PC-3 (cell line): Measurements from ENCODE around the gene CALCOCO2. TPM values are rescaled to one million over a fixed set of nuclear protein-coding genes. Genes with fewer than 3 reads are reported as not detected.

Source experiments
- ATAC-seq: fragments of 200-7000 bp; cut with Tn5 transposase; 2 replicates; pipeline ENCODE4 v1.9.1; 2020; ENCODE audit warnings: mild to moderate bottlenecking, moderate library complexity
- BruUV-seq: library from RNA; stranded (reverse); fragments of 400-500 nt; replicated peaks from 2 replicates; lab custom pipeline; 2021; lab: Mats Ljungman, UMichigan
- CTCF ChIA-PET: fragments of 300-600 bp; sonication (Branson Sonifier 250); formaldehyde crosslinking; loops from one replicate; lab custom pipeline; 2022; ENCODE audit warnings: antibody characterized with exemption; lab: Charles Lee
- POLR2A ChIA-PET: fragments of 300-600 bp; sonication (Branson Sonifier 250); formaldehyde crosslinking; loops from one replicate; lab custom pipeline; 2022; ENCODE audit warnings: antibody characterized with exemption; ENCODE audit not compliant: unreplicated experiment; lab: Charles Lee
- DNase-seq: peaks from one replicate; pipeline ENCODE4 v3.0.0-alpha.2; 2015
- H2AFZ ChIP-seq: fragments of 300-600 bp; sonication (generic); 2 replicates; pipeline ENCODE4 v1.6.0; 2016; ENCODE audit warnings: antibody characterized with exemption, low read length
- H3F3A ChIP-seq: fragments of 300-600 bp; sonication (generic); one replicate; pipeline ENCODE4 v1.6.0; 2017; ENCODE audit warnings: antibody characterized with exemption, low read length, control low read depth, mild to moderate bottlenecking; ENCODE audit not compliant: unreplicated experiment
- H3K27ac ChIP-seq: fragments of 300-600 bp; sonication (generic); 2 replicates; pipeline ENCODE4 v1.5.1; 2016; ENCODE audit warnings: mild to moderate bottlenecking, low read length
- H3K27me3 ChIP-seq: fragments of 300-600 bp; sonication (generic); 2 replicates; pipeline ENCODE4 v1.6.1; 2016; ENCODE audit warnings: low read length, mixed read lengths
- H3K36me3 ChIP-seq: fragments of 300-600 bp; sonication (generic); 2 replicates; pipeline ENCODE4 v1.6.1; 2016; ENCODE audit warnings: low read depth, mixed run types, low read length, mixed read lengths
- H3K4me1 ChIP-seq: fragments of 300-600 bp; sonication (generic); 2 replicates; pipeline ENCODE4 v1.5.1; 2016; ENCODE audit warnings: low read length; ENCODE audit not compliant: insufficient read depth
- H3K4me2 ChIP-seq: fragments of 300-600 bp; sonication (generic); 2 replicates; pipeline ENCODE4 v1.6.0; 2016; ENCODE audit warnings: low read length
- H3K4me3 ChIP-seq: fragments of 300-600 bp; sonication (generic); 2 replicates; pipeline ENCODE4 v1.5.1; 2016; ENCODE audit warnings: mild to moderate bottlenecking, low read length, mixed read lengths
- H3K79me2 ChIP-seq: fragments of 300-600 bp; sonication (generic); 2 replicates; pipeline ENCODE4 v1.6.1; 2017; ENCODE audit warnings: low read length, mixed read lengths
- H3K9ac ChIP-seq: fragments of 300-600 bp; sonication (generic); 2 replicates; pipeline ENCODE4 v1.6.0; 2016; ENCODE audit warnings: mild to moderate bottlenecking, low read length
- H3K9me2 ChIP-seq: fragments of 300-600 bp; sonication (generic); replicated peaks from 2 replicates; pipeline ENCODE4 v1.6.1; 2016; ENCODE audit warnings: mixed run types, low read length, mixed read lengths
- H3K9me3 ChIP-seq: fragments of 300-600 bp; sonication (generic); 2 replicates; pipeline ENCODE4 v1.6.1; 2016; ENCODE audit warnings: low read length, mixed read lengths
- H4K20me1 ChIP-seq: fragments of 300-600 bp; sonication (generic); 2 replicates; pipeline ENCODE4 v1.6.1; 2016; ENCODE audit warnings: low read length, mixed read lengths
- EZH2 ChIP-seq: fragments of 300-600 bp; sonication (generic); IDR thresholded peaks from one replicate; pipeline ENCODE4 v1.6.1; 2017; ENCODE audit warnings: antibody characterized with exemption, mild to moderate bottlenecking, low read length; ENCODE audit not compliant: unreplicated experiment
- EZH2phosphoT487 ChIP-seq: fragments of 300-600 bp; sonication (generic); IDR thresholded peaks from 2 replicates; pipeline ENCODE4 v1.6.1; 2018; ENCODE audit warnings: mild to moderate bottlenecking, antibody characterized with exemption, low read length, borderline replicate concordance
- intact Hi-C: fragments of 100-400 bp; cut with micrococcal nuclease; formaldehyde crosslinking; loops from 2 replicates; pipeline ENCODE4 v1.9.0; 2023
- total RNA-seq: library from RNA; depleted of rRNA; stranded (reverse); fragments of >200 nt; gene quantifications from 2 replicates; pipeline ENCODE4 v1.2.3, GENCODE V29; 2014
- TF ChIP-seq, protein P1 (sequence below): fragments of 300-600 bp; sonication (generic); conservative IDR thresholded peaks from 2 replicates; pipeline ENCODE4 v1.5.1; 2017; ENCODE audit warnings: antibody characterized with exemption, low read depth, mild to moderate bottlenecking, low read length

The CALCOCO2 gene
- total RNA-seq, 1 experiment from 2014 or later: 47.2 TPM

DNA sequence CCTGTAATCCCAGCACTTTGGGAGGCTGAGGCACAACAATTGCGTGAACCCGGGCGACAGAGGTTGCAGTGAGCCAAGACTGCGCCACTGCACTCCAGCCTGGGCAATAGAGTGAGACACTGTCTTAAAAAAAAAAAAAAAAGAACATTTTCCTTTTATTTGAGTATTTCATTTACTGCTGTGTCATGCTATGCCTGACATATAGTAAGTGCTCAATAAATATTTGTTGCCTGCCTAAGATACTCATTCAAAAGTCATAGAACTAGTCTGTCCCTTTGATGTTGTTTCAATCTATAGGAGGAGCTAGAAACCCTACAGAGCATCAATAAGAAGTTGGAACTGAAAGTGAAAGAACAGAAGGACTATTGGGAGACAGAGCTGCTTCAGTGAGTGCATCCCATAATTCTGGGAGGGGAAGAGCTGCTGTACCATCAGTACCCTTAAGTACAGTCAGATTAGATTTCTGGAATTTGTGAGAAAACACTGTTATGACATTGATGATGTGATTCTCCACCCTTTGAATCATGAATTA, 20.0 kb downstream of the CALCOCO2 start:
- Histone ChIP-seq H3K4me3 (no peak overlapping the region), H2AFZ (no peak overlapping the region), H3K79me2 (no peaks in the 10 kb centered on the region), H3K9ac (no peak overlapping the region), H3F3A (no peaks in the 10 kb centered on the region), H3K9me2 (no peaks in the 10 kb centered on the region), H3K36me3 (peaks cover 52% of the 10 kb centered on the region), H3K27me3 (no peaks in the 10 kb centered on the region), H3K27ac (no peak overlapping the region), H4K20me1 (no peaks in the 10 kb centered on the region), H3K9me3 (no peaks in the 10 kb centered on the region), H3K4me1 (no peaks in the 10 kb centered on the region), H3K4me2 (no peak overlapping the region)
- no TSS peak for BruUV-seq
- CTCF ChIA-PET: interaction anchor here (0.7 kb wide), 1 partner anchor 1177 kb away, joined by 6 read pairs; no protein-coding TSS in a partner anchor
- DNase-seq: no peak
- TF ChIP-seq, protein P1, sequence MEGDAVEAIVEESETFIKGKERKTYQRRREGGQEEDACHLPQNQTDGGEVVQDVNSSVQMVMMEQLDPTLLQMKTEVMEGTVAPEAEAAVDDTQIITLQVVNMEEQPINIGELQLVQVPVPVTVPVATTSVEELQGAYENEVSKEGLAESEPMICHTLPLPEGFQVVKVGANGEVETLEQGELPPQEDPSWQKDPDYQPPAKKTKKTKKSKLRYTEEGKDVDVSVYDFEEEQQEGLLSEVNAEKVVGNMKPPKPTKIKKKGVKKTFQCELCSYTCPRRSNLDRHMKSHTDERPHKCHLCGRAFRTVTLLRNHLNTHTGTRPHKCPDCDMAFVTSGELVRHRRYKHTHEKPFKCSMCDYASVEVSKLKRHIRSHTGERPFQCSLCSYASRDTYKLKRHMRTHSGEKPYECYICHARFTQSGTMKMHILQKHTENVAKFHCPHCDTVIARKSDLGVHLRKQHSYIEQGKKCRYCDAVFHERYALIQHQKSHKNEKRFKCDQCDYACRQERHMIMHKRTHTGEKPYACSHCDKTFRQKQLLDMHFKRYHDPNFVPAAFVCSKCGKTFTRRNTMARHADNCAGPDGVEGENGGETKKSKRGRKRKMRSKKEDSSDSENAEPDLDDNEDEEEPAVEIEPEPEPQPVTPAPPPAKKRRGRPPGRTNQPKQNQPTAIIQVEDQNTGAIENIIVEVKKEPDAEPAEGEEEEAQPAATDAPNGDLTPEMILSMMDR: no peak
- no peak for TF ChIP-seq EZH2
- TF ChIP-seq EZH2phosphoT487: no peak
- intact Hi-C loops: no loop called here
- POLR2A ChIA-PET: interaction anchor here (0.5 kb wide), 1 partner anchor 49 kb away, joined by 11 read pairs; no protein-coding TSS in a partner anchor
- no peak for ATAC-seq

DNA sequence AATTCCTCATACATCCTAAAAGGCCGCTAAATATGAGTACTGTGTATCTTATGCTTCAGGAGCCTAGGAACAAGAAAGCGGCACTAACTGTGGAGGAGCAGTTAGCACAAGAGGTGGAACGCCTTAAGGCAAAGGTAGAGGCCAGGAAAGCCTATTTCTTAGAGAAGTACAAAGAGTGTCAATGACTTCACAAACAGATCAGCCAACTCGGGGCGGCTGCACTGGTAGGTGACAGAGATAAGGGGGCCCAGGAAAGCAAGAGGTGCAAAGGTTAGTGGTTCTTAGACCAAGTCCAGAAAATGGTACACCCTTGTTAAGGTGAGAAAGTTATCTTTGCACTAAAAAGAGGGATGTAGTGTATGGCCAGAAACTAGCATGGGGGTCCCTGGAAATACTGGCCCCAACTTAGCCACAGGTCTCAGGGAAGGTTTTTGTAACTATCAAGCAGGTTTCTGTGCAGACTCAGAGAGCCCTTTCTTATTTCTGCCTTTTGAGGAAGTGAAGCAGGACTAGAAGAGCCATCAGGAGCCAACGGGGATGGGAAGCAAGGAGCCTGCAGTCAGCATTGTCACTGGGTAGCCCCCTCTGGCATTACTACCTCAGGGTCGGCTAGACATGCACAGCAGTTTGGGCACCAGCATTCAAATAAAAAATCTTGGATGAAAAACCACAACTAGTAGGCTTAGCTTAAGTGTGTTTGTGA, 24.1 kb downstream of the CALCOCO2 start:
- POLR2A ChIA-PET: interaction anchor here (0.6 kb wide), 1 partner anchor 9 kb away, joined by 4 read pairs; no protein-coding TSS in a partner anchor
- intact Hi-C loops: no loop called here
- no peaks in the 10 kb centered on the region for H4K20me1 ChIP-seq
- DNase-seq (no peak), ATAC-seq (no peak)
- no peaks in the 10 kb centered on the region for H3K9me2 ChIP-seq
- H3F3A ChIP-seq: no peaks in the 10 kb centered on the region
- no peak overlapping the region for H2AFZ ChIP-seq
- no TSS peak for BruUV-seq
- H3K36me3 ChIP-seq: peaks cover 34% of the 10 kb centered on the region
- H3K4me3 ChIP-seq: no peak overlapping the region
- no peaks in the 10 kb centered on the region for H3K4me1 ChIP-seq
- no peak overlapping the region for H3K9ac ChIP-seq
- H3K79me2 ChIP-seq: no peaks in the 10 kb centered on the region
- H3K4me2 ChIP-seq: no peak overlapping the region
- TF ChIP-seq EZH2 (no peak), EZH2phosphoT487 (no peak)
- TF ChIP-seq, protein P1: no peak
- no peaks in the 10 kb centered on the region for H3K9me3 ChIP-seq
- CTCF ChIA-PET: no interaction called here
- no peak overlapping the region for H3K27ac ChIP-seq
- H3K27me3 ChIP-seq: no peaks in the 10 kb centered on the region
